CD4-positive, alpha-beta T cell treated with Interleukin-21 for 1 hour (primary cell): Measurements from ENCODE around the gene NSMF.
A peak's percentile ranks its signal among the peaks of the same experiment; 100 is the strongest.
"Not testable (repeated sequence)": the region's sequence is repeated elsewhere in the genome, so short reads cannot be mapped to it uniquely, and the experiment has no call there.

Experiments
- DNase-seq: peaks from one replicate; pipeline ENCODE4 v3.0.0-alpha.2; 2020

Gene NSMF

DNA sequence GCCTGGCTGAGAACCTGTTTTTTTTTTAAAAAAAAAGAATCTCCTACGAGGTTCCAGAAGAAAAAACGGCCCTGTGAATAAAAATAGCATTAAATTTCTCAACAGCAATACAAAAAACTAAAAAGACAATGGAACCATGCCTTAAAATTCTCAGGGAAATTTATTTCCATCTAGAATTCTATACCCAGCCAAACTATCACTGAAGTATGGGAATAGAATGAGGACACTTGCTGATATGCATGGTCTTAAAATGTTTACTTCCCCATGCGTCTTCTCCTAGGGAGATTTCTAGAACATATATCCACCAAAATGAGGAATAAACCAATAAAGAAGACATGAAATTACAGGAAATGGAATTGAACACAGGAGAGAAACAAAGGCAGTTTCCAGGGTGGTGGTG is 16.5 kb upstream of the NSMF start:
- no peak for DNase-seq

DNA sequence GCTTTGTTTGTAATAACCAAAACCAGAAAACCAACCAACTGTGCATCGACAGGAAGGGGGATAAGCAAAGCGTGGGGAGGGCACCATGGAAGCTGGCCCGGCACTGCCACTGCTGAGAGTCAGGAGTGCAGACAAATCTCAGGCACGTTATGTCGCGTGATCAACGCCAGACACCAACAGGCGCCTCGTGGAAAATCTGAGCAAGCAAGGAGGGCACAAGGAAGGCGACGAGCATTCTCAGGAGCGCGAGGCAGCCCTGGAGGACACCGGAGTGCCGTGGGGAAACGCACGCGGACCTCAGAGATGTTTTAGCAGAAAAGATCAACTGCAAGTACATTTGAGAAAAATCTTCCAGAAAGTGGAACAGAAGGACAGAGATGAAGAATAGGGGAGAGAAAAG is 15.1 kb upstream of the NSMF start:
- no peak for DNase-seq

GRCh38 chr9:137470785-137471184 is 11.7 kb upstream of the NSMF start:
- DNase-seq = no peak

GRCh38 chr9:137467896-137468295 is 8.8 kb upstream of the NSMF start:
- no peak for DNase-seq

DNA sequence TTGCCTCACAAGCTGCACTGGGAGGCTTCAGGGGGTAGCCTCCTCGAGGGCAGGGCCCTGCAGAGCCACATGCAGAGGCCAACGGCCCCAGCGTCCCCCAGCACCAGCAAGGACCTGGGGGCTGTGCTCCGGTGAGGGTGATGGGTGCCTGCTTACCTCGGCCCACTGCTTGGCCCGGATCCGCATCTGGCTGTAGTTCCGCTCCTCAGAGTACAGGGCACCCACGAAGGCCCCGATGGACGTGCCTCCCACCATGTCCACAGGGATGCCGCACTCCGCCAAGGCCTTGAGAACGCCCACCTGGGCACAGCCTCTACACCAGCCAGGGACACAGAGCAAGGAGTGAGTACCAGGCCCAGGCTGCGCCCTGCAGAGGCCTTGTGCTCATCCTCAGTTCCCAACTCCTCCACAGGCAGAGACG is 8.0 kb upstream of the NSMF start:
- no peak for DNase-seq

DNA sequence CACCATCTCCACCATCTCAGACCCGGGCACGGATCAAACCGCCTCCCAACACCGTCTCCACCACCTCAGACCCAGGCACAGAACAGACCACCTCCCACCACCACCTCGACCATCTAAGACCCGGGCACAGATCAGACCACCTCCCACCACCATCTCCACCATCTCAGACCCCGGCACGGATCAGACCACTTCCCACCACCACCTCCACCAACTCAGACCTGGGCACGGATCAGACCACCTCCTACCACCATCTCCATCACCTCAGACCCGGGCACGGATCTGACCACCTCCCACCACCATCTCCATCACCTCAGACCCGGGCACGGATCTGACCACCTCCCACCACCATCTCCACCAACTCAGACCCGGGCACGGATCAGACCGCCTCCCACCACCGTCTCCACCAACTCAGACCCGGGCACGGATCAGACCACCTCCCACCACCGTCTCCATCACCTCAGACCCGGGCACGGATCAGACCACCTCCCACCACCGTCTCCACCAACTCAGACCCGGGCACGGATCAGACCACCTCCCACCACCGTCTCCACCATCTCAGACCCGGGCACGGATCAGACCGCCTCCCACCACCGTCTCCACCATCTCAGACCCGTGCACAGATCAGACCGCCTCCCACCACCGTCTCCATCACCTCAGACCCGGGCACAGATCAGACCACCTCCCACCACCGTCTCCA is 7.4 kb upstream of the NSMF start:
- DNase-seq = not testable (repeated sequence)

DNA sequence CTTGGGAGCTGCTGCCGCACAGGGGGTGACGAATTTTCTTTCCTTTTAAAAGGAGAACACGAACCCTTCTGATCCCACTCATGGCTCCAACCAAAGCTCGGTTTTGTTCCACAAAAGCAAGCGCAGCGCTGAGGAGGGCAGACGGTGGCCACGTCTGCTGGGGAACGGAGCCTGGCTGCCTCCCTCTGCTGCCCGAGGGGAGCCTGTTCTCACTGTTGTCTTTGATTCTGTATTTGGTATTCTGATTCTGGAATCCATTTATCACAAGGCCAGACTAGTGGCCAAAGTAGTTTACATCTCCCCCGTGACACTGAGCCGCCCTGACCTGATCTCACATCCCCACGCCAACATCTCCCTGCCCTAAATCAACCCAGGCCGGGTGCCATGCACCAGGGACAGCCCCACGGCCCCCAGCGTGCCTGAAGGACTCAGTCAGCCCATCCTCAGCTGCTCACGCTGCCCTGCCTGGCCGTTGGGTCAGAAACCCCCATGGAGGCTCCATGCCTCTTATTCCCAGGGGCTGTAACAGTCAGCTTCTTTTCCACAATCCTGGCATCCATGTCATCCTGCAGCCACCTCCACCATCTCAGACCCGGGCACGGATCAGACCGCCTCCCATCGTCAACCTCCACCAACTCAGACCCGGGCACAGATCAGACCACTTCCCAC is 6.7 kb upstream of the NSMF start:
- DNase-seq = no peak

DNA sequence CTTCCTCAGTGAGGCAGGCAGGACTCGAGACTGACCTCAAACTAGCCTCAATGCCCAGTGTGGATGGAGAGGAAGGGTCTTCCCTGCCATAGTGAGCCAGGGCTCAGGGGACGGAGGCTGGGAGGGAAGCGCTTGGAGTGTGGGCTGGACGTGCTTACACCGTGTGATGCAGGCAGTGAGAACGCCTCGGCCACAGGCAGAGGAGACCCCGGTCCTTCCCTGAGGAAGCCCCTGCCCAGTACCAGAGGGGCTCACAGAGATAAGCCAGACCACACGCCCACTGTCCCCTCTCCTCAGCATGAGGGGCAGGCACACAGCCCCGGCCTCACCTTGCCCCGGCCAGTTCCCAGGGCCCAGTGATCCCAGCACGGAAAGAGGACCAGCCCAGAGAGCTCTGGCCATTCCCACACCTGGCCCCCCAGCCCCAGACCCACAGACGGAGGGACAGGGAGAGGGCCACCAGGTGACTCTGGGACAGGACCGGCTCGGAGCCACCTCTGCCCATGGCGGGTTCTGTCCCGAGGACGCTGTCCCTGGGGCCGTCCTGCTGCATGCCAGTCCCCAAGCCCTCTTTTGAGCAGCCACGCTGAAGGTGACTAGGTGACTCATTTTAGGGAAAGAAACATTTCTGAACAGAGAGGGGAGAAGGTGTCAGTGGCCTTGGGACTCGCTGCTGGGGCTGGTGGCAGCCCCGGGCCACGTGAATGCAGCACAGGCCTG is 6.0 kb upstream of the NSMF start:
- no peak for DNase-seq

- DNase-seq = no peak
Measured at GRCh38 chr9:137464291-137464999, 5.3 kb upstream of the NSMF start.

DNA sequence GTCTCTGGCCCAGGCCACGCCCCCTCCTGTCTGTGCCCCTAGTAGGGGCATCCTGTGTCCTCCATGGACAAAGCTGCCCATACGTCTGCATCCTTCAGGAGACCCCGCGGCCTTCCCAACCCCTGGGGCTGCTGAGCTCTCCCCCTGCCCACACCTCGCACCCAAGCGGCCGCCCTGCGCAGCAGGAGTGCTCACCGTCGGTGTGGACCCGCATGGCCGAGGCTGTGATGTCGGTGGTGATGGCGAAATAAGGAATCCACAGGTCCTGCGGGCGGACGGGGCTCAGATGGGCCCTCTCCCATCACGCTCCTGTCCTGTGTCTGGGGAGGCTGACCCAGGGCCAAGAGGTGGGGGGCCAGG is 4.8 kb upstream of the NSMF start:
- DNase-seq = no peak

DNA sequence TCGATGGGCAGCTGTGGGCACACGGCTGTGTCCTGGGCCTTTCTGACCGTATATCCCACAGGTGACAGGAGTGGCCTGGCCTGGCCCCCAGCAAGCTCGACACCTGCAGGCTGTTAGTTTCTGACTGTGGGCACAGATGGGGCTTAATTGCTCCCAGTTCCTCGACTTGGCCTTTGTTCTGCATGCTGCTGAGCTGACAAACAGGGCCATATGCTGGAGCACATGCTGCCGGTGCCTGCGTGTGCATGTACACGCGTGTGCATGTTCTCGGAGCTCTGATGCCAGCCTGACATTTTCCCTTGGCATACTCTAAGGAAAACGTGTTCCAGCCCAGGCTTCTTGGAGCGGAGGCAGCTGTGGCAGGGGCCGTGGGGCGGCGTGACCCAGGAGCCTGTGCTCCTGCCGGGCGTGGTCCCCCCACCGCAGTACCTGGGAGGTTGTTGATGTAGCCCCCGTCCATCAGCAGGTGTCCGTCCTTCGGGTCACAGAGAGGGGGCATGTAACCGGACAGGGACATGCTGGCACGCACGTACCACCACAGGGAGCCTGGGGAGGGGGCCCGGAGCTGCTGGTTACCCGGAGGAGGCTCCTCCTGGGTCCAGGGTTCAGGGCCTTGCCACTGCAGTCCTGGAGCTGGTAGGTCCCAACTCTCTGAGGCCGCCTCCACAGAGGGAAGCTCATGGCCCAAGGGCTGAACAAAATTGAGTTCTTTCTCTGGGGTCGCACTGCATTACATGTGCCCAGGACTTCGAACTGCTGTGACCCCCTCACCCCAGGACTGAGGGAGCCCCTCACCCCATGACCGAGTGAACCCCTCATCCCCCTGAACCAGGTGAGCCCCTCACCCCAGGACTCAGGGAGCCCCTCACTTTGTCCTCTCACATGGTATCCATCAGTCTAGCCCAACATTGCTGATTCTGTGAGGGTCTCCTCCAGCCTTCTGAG is 4.1 kb upstream of the NSMF start:
- no peak for DNase-seq

DNA sequence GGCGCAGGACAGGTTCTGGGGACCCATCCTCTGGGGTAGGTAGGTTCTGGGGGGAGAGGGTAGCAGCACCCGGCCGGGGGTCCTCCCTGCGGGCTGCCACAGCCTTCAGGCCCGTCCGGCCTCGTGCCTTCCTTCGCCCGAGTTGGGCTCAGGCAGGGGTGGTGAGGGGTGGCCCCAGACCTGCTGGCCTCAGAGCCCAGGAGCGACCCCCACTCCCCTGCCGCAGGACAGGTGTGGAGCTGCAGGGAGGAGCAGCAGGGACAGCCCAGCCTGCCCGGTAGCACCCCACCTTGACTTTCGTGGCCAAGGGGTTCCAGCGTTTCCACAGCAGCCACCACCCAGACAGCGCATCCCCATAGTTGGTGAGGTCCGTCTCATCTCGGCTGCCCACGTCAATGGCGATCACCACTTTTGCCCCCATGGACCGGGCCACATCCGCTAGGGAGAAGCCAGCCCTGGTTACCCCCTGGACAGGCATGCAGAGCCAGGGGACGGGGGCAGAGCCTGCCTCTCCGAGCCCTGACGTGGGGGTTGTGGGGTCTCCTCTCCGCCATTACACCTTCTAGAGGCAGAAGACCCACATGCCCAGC is 3.4 kb upstream of the NSMF start:
- DNase-seq = no peak

DNA sequence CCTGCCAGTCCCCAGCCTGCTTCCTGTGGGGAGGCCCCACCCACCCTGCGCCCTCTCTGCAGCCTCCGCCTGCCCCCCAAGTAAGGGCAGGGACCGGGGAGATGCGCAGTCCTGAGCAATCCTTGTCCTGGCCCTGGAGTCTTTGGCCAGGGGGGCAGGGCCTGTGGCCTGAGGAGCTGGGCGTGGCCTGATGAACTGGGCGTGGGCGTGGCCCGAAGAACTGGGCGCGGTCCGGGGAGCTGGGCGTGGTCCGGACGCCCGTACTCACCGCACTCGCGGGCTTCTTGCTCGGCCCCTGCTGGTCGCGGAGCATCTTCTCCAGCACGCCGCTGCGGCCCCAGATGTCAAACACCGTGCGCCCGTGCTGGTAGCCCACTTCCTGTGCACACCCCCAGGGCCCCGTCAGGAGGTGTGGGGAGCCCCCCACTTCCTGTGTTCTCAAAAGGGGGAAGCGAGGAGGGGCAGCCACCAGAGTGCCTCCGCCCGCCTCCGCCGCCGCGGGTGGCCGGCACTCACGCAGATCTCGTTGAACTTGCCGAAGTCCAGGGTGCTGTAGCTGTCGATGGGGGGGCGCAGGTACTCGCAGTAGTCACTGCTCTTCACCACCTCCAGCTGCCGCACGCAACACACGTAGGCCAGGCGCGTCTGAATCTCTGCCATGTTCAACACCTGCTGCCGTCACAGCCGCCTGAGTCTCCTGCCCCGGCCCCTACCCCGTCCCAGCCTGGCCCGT is 2.7 kb upstream of the NSMF start:
- DNase-seq = peak; percentile 91

- DNase-seq = no peak
Measured at GRCh38 chr9:137461316-137461662, 2.2 kb upstream of the NSMF start.

DNA sequence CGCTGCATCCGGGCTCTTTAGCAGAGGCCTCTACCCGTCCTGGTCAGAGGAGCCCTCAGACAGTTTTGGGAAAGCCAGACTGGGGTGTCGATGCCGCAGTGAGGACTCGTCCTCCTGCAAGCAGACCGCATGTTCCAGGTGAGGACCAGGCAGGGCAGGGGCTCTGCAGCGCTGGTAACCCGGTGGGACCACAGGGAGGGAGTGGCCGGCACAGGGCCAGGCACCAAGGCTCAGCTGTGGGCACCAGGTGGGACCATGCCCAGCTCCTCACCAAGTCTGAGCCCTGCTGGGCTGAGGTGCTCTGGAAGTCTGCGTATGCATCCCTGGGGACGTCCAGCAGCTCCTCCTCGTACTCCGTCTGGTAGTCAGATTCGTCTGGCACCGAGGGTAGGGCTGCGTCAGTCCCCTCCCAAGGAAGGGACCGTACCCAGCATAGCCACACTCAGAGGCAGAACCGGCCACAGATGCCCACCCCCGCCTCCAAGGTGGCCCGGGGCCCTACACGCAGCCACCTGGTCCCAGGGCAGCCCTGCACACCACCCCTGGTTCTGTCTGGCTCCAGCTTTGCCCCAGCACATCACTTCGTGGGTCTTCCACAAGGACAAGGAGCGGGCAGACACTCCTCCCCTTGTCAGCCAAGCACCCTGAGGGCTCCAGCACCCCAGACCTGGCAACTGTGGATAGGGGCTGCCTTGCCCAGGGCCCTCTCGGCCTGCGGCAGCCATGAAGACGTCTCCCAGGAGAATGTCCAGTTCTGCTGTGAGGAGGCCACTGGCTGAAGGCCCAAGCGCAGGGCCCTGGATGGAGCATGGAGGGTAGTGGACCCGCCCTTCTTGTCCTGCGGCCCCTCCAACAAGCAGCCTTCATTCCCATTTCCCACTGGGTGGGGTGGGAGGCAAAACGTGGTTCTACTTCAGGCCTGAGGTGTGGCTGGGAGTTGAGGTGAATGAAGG is 1.5 kb upstream of the NSMF start:
- DNase-seq = no peak

- DNase-seq = no peak
Measured at GRCh38 chr9:137459601-137460362, 648 bp upstream of the NSMF start.

- DNase-seq = no peak
Measured at GRCh38 chr9:137458194-137459151, 661 bp downstream of the NSMF start.
